ENCODE results near the gene JPH3.

Gene JPH3

GRCh38 chr16:87733190-87733589, 130.9 kb downstream of the JPH3 start:
- no peak for TF ChIP-seq CTCF (IDR thresholded peaks at IDR 0.05)

GRCh38 chr16:87734644-87735043, 132.3 kb downstream of the JPH3 start:
- no peak for TF ChIP-seq CTCF (IDR thresholded peaks at IDR 0.05)

- TF ChIP-seq CTCF (IDR thresholded peaks at IDR 0.05) = no peak
Observed at GRCh38 chr16:87735270-87736007, 133.1 kb downstream of the JPH3 start.

GRCh38 chr16:87736008-87736382, 133.7 kb downstream of the JPH3 start:
- no peak for TF ChIP-seq CTCF (IDR thresholded peaks at IDR 0.05)

GRCh38 chr16:87739801-87740200, 137.5 kb downstream of the JPH3 start:
- no peak for TF ChIP-seq CTCF (IDR thresholded peaks at IDR 0.05)

- TF ChIP-seq CTCF (IDR thresholded peaks at IDR 0.05) = no peak
Observed at GRCh38 chr16:87740441-87740840, 138.1 kb downstream of the JPH3 start.

- TF ChIP-seq CTCF (IDR thresholded peaks at IDR 0.05) = no peak
Observed at GRCh38 chr16:87740909-87741424, 138.7 kb downstream of the JPH3 start.
